ENCODE measurements around the gene STPG2.

GRCh38 chr4:98181809-98182208 lies 38.5 kb upstream of the STPG2 start:
- no peak for TF ChIP-seq EZH2 (IDR thresholded peaks at IDR 0.05; ENCODE audit: borderline replicate concordance, low read length)
- TF ChIP-seq, protein P1, sequence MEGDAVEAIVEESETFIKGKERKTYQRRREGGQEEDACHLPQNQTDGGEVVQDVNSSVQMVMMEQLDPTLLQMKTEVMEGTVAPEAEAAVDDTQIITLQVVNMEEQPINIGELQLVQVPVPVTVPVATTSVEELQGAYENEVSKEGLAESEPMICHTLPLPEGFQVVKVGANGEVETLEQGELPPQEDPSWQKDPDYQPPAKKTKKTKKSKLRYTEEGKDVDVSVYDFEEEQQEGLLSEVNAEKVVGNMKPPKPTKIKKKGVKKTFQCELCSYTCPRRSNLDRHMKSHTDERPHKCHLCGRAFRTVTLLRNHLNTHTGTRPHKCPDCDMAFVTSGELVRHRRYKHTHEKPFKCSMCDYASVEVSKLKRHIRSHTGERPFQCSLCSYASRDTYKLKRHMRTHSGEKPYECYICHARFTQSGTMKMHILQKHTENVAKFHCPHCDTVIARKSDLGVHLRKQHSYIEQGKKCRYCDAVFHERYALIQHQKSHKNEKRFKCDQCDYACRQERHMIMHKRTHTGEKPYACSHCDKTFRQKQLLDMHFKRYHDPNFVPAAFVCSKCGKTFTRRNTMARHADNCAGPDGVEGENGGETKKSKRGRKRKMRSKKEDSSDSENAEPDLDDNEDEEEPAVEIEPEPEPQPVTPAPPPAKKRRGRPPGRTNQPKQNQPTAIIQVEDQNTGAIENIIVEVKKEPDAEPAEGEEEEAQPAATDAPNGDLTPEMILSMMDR (conservative IDR thresholded peaks at IDR 0.05 in 1 of 2, IDR thresholded peaks at IDR 0.05 in 1 of 2; ENCODE audit: extremely low read depth in 1 of 2, insufficient read depth in 1 of 2, low read depth in 1 of 2, low read length in 2 of 2) = no peak
